Choroid plexus epithelial cell (primary cell): ENCODE measurements around the gene KRTAP10-6.
"Not testable (repeated sequence)": the region's sequence is repeated elsewhere in the genome, so short reads cannot be mapped to it uniquely, and the experiment has no call there.

Experiments used
- DNase-seq: peaks from one replicate; pipeline ENCODE4 v3.0.0-alpha.2; 2010; ENCODE audit warnings: low read depth
- H3K4me3 ChIP-seq: 2 replicates; pipeline ENCODE4 v1.5.1; 2011; ENCODE audit warnings: low read depth, mild to moderate bottlenecking, control low read depth, low read length, moderate library complexity
- CTCF ChIP-seq: conservative IDR thresholded peaks from 2 replicates; pipeline ENCODE4 v1.5.1; 2011; ENCODE audit warnings: low read depth, mild to moderate bottlenecking, control low read depth, inconsistent platforms, low read length, moderate library complexity

The KRTAP10-6 gene

GRCh38 chr21:44601596-44602462 lies 9.5 kb upstream of the KRTAP10-6 start:
- no peak overlapping the region for H3K4me3 ChIP-seq
- DNase-seq: no peak
- TF ChIP-seq CTCF: no peak

- H3K4me3 ChIP-seq, DNase-seq: not testable (repeated sequence)
Observed at GRCh38 chr21:44601091-44601490, 8.8 kb upstream of the KRTAP10-6 start.

DNA sequence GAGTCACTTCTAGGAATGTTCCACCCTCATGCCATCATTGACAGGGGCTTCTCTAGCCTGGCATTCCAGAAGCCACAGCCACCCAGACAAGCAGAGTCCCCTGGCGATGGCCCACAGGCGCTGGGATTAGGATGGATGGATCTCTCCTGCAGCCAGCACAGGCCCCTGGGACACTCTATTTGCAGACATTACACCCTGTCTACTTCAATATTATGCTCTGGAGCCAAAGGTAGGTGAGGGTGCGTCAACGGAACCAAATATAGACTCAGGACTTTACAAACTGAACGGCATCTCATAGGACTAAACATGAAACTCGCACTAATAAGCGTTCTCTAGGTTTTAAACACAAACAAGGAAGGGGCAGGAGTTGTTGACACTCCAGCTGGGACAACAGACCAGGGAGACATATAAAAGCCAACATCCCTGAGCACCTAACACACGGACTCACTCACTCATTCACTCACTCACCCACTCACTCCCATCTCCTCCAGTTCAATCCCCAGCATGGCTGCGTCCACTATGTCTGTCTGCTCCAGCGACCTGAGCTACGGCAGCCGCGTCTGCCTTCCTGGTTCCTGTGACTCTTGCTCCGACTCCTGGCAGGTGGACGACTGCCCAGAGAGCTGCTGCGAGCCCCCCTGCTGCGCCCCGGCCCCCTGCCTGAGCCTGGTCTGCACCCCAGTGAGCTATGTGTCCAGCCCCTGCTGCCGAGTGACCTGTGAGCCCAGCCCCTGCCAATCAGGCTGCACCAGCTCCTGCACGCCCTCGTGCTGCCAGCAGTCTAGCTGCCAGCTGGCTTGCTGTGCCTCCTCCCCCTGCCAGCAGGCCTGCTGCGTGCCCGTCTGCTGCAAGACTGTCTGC lies 8.0 kb upstream of the KRTAP10-6 start, which contains the start of gene KRTAP10-7:
Gene KRTAP10-7, plus strand, starts transcription at position 480 of the 861 bp plus-strand sequence. Its CDS starts 25 bp downstream, at position 505.
- H3K4me3 ChIP-seq, DNase-seq: not testable (repeated sequence)

DNA sequence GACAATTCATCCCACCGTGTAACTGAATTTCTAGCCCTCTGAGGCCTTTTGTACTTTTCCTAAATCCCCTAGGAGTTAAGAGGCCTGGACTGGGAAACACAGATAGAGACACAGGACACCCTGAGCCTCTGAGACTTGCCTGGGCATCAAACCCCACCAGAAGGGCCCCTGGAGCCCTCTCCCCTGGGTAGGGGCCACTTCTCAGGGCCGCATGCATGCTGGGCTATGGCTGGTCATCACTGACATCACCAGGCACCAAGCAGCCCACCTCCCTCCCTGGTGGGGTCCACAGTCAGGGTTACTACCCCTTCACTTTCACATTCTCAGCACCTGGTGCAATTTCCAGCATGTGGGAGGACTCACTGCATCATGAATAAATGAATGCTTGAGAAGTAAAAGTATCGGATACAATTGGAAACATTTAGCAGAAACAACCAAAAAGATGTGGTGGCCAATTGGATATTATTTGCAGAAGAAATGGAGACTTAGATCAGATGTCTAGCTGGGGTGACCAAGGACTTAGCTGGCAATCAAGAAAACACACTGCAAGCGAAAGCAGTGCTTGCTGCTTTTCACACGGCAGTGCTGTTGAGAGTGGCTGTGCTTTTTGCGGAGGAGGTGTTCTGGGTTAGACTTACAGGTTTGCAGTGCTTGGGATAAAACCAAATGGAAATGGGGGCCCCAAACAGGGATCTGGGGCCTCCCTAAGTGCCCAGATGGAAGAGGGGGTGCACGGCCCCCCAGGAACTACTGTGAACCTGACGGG lies 7.1 kb upstream of the KRTAP10-6 start:
- no peak for DNase-seq
- H3K4me3 ChIP-seq: no peak overlapping the region
- no peak for TF ChIP-seq CTCF

DNA sequence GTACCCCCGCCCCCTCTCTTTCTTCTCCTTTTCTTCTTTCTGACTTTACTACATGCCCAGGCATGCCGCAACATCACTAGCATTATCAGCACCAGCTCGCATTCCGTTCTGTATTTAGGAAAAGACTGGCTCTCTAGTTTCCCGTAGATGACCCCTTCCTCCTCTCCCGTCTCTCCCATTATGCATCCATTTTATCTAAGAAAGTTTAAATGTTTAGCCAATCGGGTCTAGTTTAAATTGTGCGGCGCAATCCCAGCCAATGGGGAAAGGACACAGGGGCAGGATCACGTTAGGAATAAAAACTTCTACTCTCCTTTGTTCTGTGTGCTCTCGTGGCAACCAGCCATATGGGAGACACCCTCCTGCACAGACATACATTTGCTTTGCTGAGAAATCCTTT lies 5.8 kb upstream of the KRTAP10-6 start:
- TF ChIP-seq CTCF: no peak
- no peak overlapping the region for H3K4me3 ChIP-seq
- no peak for DNase-seq

DNA sequence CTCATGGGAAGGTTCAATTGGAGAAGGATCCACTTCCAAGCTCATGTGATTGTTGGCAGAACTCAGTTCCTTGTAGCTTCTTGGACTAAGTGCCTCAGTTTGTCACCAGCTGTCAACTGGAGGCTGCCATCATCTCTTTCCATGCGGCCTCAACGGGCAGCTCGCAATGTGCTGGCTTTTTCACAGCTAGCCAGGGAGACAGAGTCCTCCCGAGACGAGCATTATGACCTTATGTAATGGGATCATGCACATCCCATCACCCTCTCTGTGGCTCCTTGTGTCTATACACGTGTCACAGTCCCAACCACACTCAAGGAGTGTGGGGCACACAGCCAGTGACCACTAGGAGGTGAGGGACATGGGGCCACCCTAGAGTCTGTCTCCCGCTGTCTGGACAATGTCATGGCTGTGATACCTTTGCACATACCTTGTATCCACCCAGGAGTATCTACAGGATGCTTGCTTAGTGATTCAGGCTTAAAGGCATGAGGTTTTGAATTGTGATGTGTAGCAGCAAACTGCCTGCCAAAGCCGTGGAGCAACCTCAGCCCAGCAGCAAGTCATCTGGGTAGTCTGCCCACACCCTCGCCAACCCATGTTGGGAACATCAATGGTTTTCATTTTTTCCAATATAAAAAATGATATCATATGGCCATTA lies 3.9 kb upstream of the KRTAP10-6 start:
- no peak for DNase-seq
- H3K4me3 ChIP-seq: no peak overlapping the region
- TF ChIP-seq CTCF: no peak

- DNase-seq: no peak
- no peak overlapping the region for H3K4me3 ChIP-seq
- no peak for TF ChIP-seq CTCF
Observed at GRCh38 chr21:44595524-44595923, 3.2 kb upstream of the KRTAP10-6 start.
